ENCODE results near the gene ASAP2.
"Not testable (repeated sequence)": the region's sequence is repeated elsewhere in the genome, so short reads cannot be mapped to it uniquely, and the experiment has no call there.

The ASAP2 gene

GRCh38 chr2:9214873-9215272 is 8.3 kb downstream of the ASAP2 start:
- H3K4me3 Mint-ChIP-seq, result no peak overlapping the region
- H3K4me1 Mint-ChIP-seq (ENCODE audit: low read depth), result peaks cover 1% of the 10 kb centered on the region
- no peaks in the 10 kb centered on the region for H3K9me3 Mint-ChIP-seq (ENCODE audit: low read depth)
- peaks cover 15% of the 10 kb centered on the region for H3K27me3 Mint-ChIP-seq
- H3K36me3 Mint-ChIP-seq, result no peaks in the 10 kb centered on the region
- H3K27ac Mint-ChIP-seq, result no peak overlapping the region

- Mint-ChIP-seq H3K27me3 (peaks cover 12% of the 10 kb centered on the region), H3K4me3 (no peak overlapping the region), H3K36me3 (no peaks in the 10 kb centered on the region), H3K4me1 (ENCODE audit: low read depth) (peaks cover 1% of the 10 kb centered on the region), H3K27ac (no peak overlapping the region), H3K9me3 (ENCODE audit: low read depth) (no peaks in the 10 kb centered on the region)
These were observed 9.1 kb downstream of the ASAP2 start for GRCh38 chr2:9215680-9216079.

- H3K27me3 Mint-ChIP-seq, result peaks cover 12% of the 10 kb centered on the region
- H3K9me3 Mint-ChIP-seq (ENCODE audit: low read depth); H3K4me3 Mint-ChIP-seq; H3K4me1 Mint-ChIP-seq (ENCODE audit: low read depth); H3K27ac Mint-ChIP-seq; H3K36me3 Mint-ChIP-seq: not testable (repeated sequence)
These were observed 9.5 kb downstream of the ASAP2 start for GRCh38 chr2:9216143-9216542.

DNA sequence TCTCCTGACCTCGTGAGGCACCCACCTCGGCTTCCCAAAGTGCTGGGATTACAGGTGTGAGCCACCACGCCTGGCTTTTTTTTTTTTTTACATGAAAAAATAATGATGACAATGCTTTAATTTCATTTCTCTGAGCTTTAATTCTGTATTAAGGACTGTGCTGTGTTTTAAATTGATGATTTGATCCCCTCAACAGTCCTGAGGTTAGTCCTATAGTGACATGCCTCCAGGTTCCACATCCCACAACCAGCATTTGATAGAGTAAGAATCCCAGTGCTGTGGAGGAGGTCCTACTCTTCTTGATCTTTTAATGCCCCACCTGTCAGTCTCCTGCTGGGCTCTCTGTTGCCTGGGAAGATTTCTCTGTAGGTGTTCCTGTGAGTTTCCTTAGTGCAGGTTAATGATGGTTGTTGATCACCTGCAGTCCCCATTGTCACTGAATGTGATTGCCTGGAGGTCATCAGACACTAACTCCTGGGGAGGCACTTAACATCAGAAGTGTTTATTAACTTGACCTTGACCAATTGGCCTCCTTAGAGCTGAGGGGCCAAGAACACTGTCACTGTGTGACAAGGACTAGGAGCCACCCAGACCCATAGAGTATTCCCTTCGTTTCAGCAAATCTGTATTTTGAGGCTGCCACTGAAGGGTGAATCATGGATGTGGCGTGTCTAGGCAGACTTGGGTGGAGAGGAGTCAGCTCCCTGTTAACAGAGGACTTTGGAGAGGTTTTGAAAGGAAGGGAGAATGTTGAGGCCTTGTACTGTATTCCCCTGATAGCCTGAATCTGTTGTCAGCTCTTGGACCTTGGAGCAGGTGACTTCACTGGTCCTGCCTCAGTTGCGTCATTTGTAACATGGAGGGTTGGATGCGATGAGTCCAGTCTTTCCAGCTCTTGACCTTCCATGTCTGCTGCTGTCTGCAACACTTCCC is 11.5 kb downstream of the ASAP2 start:
- Mint-ChIP-seq H3K27me3 (peaks cover 7% of the 10 kb centered on the region), H3K4me3 (no peak overlapping the region), H3K4me1 (ENCODE audit: low read depth) (peaks cover 1% of the 10 kb centered on the region), H3K9me3 (ENCODE audit: low read depth) (no peaks in the 10 kb centered on the region), H3K27ac (no peak overlapping the region), H3K36me3 (peaks cover 2% of the 10 kb centered on the region)

DNA sequence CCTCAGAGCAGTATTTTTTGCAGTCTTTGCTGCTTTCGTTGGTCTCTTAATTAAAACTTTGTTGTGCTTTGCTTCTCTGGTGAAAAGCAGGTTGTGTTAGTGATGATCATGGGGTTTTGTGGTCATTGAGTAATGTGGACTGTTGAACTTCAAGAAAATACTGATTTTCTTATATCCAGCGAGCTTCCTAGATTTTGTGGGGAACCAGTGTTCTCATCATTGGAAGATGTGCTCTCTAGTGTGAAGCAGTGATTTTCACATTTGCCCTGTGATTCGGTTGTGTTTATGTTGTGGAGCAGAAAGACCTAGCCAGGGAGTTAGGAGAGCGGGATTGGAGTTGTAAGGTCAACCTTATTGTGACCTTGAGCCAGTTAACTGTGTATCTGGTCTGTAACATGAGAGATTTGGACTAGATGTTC is 12.4 kb downstream of the ASAP2 start:
- Mint-ChIP-seq H3K27me3 (peaks cover 4% of the 10 kb centered on the region), H3K4me1 (ENCODE audit: low read depth) (peaks cover 1% of the 10 kb centered on the region), H3K9me3 (ENCODE audit: low read depth) (no peaks in the 10 kb centered on the region), H3K4me3 (no peak overlapping the region), H3K27ac (no peak overlapping the region), H3K36me3 (peaks cover 2% of the 10 kb centered on the region)

GRCh38 chr2:9220201-9220600 is 13.6 kb downstream of the ASAP2 start:
- no peak overlapping the region for H3K27ac Mint-ChIP-seq
- no peak overlapping the region for H3K4me3 Mint-ChIP-seq
- peaks cover 4% of the 10 kb centered on the region for H3K27me3 Mint-ChIP-seq

DNA sequence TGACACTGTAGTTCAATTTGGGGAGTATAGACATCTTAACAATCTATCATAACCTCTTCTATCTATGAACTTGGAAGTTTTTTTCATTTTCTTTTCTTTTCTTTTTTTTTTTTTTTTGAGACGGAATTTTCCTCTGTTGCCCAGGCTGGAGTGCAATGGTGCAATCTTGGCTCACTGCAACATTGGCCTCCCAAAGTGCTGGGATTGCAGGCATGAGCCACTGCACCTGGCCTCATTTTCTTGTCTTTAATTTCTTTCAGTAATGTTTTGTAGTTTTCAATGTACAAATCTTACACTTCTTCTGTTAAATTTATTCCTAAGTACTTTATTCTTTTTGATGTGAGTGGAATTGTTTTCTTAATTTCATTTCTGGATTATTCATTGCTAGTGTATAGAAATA is 14.6 kb downstream of the ASAP2 start:
- H3K27ac Mint-ChIP-seq, result no peak overlapping the region
- H3K36me3 Mint-ChIP-seq, result peaks cover 2% of the 10 kb centered on the region
- H3K9me3 Mint-ChIP-seq (ENCODE audit: low read depth), result no peaks in the 10 kb centered on the region
- H3K4me1 Mint-ChIP-seq (ENCODE audit: low read depth), result no peaks in the 10 kb centered on the region
- no peak overlapping the region for H3K4me3 Mint-ChIP-seq
- peaks cover 5% of the 10 kb centered on the region for H3K27me3 Mint-ChIP-seq

More at GRCh38 chr2:9220201-9220600, 13.6 kb downstream of the ASAP2 start:
- H3K9me3 Mint-ChIP-seq (ENCODE audit: low read depth), result no peaks in the 10 kb centered on the region
- peaks cover 2% of the 10 kb centered on the region for H3K36me3 Mint-ChIP-seq
- H3K4me1 Mint-ChIP-seq (ENCODE audit: low read depth), result peaks cover 1% of the 10 kb centered on the region

GRCh38 chr2:9222239-9222892 is 15.8 kb downstream of the ASAP2 start:
- H3K36me3 Mint-ChIP-seq, result peaks cover 2% of the 10 kb centered on the region
- H3K4me3 Mint-ChIP-seq, result no peak overlapping the region
- no peaks in the 10 kb centered on the region for H3K9me3 Mint-ChIP-seq (ENCODE audit: low read depth)
- H3K27ac Mint-ChIP-seq, result no peak overlapping the region
- H3K4me1 Mint-ChIP-seq (ENCODE audit: low read depth), result no peaks in the 10 kb centered on the region
- H3K27me3 Mint-ChIP-seq, result peaks cover 3% of the 10 kb centered on the region

DNA sequence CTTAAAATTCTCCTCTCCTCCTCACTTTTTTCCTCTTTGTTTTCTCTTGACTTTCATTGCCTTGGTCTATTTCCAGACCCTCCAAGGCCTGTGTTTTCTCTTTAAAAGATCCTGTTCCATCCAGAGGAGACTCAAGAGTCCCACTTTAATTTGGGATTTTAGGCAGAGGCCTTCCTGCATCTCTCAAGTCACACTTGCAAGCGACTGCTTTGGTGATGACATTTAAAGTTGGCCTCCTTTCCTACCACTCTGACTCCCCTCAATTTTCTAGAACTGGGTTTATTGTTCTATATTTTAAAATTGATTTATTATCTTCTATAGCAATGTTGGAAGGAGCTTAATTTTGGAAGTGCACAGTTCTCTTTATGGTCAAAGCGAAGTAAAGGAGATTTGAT is 16.3 kb downstream of the ASAP2 start:
- no peak overlapping the region for H3K4me3 Mint-ChIP-seq
- H3K9me3 Mint-ChIP-seq (ENCODE audit: low read depth), result no peaks in the 10 kb centered on the region
- no peak overlapping the region for H3K27ac Mint-ChIP-seq
- H3K27me3 Mint-ChIP-seq, result peaks cover 3% of the 10 kb centered on the region
- H3K36me3 Mint-ChIP-seq, result peaks cover 2% of the 10 kb centered on the region
- H3K4me1 Mint-ChIP-seq (ENCODE audit: low read depth), result no peaks in the 10 kb centered on the region

DNA sequence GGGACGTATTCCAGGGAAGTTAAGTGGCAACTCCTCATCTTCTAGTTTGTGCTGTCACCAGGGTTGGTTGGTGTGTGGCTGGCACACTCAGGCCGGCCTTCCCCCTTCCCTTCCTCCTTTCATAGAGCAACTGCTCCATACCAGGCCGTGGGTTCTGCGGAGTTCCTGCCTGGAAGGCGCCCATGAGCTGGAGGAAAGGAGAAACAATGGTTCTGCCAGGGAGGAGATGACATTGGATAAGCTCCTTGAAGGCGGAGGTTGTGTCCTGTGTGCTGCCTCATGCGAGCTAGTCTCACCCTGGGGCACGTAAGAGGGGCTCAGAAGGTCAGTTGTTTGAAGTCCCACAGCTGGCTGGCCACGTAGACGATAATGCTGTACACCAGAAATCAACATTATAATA is 19.2 kb downstream of the ASAP2 start:
- Mint-ChIP-seq H3K4me3 (no peak overlapping the region), H3K27ac (no peak overlapping the region), H3K27me3 (peaks cover 6% of the 10 kb centered on the region), H3K9me3 (ENCODE audit: low read depth) (no peaks in the 10 kb centered on the region), H3K4me1 (ENCODE audit: low read depth) (no peaks in the 10 kb centered on the region), H3K36me3 (peaks cover 2% of the 10 kb centered on the region)

DNA sequence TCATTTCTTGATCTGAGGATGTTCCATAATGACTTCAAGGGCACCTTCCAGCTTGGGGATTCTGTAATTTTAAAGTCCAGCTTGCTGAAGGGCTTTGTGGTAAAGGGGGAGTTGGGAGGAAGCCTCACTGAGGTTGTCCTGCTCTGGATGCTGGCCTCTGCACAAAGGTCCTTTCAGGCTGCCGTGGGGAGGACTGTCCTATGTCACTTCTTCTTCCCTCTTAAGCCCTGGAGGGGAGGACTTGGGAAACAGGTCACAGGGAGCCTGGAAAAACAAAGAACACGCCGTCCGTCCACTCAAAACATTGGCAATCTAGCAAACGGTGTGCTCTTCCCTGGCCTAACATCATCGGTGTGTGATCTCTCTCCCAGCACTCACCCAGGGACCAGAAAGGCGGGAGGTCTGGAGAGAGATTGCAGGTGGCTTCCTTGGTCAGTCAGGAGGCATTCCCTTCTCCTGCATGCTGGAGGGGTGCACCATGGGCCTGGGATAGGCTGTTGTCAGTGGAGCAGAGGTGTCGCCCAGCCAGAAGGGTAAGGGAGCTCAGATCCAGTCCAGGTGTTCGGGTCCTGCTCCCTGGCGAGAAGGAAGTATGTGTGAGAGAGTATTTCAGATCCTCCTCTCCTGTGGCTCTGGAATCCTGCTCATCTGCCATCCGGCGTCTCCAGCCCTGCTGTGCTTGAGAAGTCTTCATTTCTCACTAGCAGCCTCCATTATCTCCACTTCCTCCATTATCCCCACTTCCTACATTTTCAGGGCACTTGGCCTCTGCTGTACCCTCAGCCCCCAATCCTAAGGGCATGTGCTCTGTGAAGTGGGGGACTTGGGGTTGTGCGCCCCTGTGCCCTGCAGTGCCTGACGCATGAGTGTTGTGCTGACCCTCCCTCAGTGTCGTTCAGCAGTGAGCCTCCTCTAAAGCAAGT is 20.1 kb downstream of the ASAP2 start:
- Mint-ChIP-seq H3K4me3 (no peak overlapping the region), H3K27ac (no peak overlapping the region), H3K9me3 (ENCODE audit: low read depth) (no peaks in the 10 kb centered on the region), H3K4me1 (ENCODE audit: low read depth) (no peaks in the 10 kb centered on the region), H3K36me3 (no peaks in the 10 kb centered on the region), H3K27me3 (peaks cover 6% of the 10 kb centered on the region)

DNA sequence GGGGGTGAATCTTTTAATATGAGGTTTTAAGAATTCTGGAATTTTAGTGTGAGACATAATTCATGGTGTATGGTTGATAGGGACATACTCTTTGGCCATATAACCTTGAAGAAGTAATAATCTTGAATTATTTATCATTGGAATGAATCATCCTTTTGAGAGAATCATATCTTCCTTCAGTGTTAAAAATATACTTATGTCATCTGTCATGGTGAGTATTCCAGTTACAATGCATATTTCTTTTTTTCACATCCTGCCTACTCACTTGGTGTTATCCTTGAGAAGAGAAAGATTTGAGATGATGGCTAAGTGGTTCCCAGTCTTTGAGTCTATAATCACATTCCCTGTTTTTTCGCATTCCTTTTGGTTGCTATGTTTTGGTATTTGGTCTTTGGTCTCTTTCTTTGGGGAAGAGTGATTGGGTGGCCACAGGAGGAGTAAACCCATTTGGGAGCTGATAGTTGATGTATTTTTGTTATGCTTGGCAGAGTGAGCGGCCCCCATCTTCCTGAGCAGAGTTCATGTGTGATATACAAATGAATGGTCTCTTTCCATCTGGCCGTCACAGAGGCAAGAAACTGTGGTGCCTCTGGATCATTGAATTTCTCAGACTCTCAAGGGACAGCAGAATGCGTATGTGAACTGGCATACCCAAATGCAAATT is 21.6 kb downstream of the ASAP2 start:
- no peak overlapping the region for H3K4me3 Mint-ChIP-seq
- H3K9me3 Mint-ChIP-seq (ENCODE audit: low read depth), result no peaks in the 10 kb centered on the region
- no peaks in the 10 kb centered on the region for H3K36me3 Mint-ChIP-seq
- H3K27ac Mint-ChIP-seq, result no peak overlapping the region
- peaks cover 9% of the 10 kb centered on the region for H3K27me3 Mint-ChIP-seq
- no peaks in the 10 kb centered on the region for H3K4me1 Mint-ChIP-seq (ENCODE audit: low read depth)

- Mint-ChIP-seq H3K27ac (no peak overlapping the region), H3K4me1 (ENCODE audit: low read depth) (no peaks in the 10 kb centered on the region), H3K4me3 (no peak overlapping the region), H3K9me3 (ENCODE audit: low read depth) (no peaks in the 10 kb centered on the region), H3K36me3 (no peaks in the 10 kb centered on the region), H3K27me3 (peaks cover 9% of the 10 kb centered on the region)
These were observed 22.3 kb downstream of the ASAP2 start for GRCh38 chr2:9228781-9229469.

DNA sequence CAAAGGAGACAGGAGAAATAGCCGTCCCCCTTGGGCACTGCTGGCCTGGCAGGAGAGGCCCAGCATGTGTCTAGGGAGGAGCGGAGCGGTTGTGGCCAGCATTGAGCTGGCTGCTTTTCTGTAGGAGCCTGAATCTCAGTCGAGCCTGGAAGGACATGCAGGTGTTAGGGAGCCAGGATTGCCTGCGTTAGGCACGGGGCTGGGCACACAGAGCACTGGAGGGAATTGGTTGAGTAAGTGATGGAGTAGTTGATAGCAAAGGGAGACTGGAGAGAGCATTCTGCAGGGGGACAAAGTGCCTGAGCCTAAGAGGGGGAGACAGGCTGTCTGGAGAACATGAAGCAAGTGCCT is 22.8 kb downstream of the ASAP2 start:
- H3K27me3 Mint-ChIP-seq, result peaks cover 9% of the 10 kb centered on the region
- no peak overlapping the region for H3K27ac Mint-ChIP-seq
- no peaks in the 10 kb centered on the region for H3K4me1 Mint-ChIP-seq (ENCODE audit: low read depth)
- H3K9me3 Mint-ChIP-seq (ENCODE audit: low read depth), result no peaks in the 10 kb centered on the region
- no peak overlapping the region for H3K4me3 Mint-ChIP-seq
- no peaks in the 10 kb centered on the region for H3K36me3 Mint-ChIP-seq

All from activated naive CD8-positive, alpha-beta T cell (primary cell).